GM12892 (cell line): ENCODE measurements around the gene ARSK.

Source experiments
- POLR2A ChIP-seq: IDR thresholded peaks from 2 replicates; pipeline ENCODE4 v1.6.1; 2011; ENCODE audit warnings: low read depth, low read length, control low read depth
- POLR2AphosphoS5 ChIP-seq: IDR thresholded peaks from 2 replicates; pipeline ENCODE4 v1.6.1; 2011; ENCODE audit warnings: low read depth, low read length, control low read depth
- TAF1 ChIP-seq: IDR thresholded peaks from 2 replicates; pipeline ENCODE4 v1.6.1; 2011; ENCODE audit warnings: low read depth, mild to moderate bottlenecking, control low read depth, low read length, borderline replicate concordance

- no peak for TF ChIP-seq POLR2A
- no peak for TF ChIP-seq POLR2AphosphoS5
- no peak for TF ChIP-seq TAF1
Measured at GRCh38 chr5:95643152-95643551, 88.3 kb downstream of the ARSK start.
